GM21737 (cell line): ENCODE measurements around the gene MTURN.

Experiments used
- ATAC-seq: cut with Tn5 transposase; IDR thresholded peaks from one replicate; pipeline ENCODE4 v1.9.1; 2021; ENCODE audit warnings: mild to moderate bottlenecking, moderate library complexity; ENCODE audit not compliant: unreplicated experiment

Gene MTURN

GRCh38 chr7:30201921-30202320 lies 67.1 kb downstream of the MTURN start:
- no peak for ATAC-seq

GRCh38 chr7:30202671-30203070 lies 67.9 kb downstream of the MTURN start:
- no peak for ATAC-seq

- ATAC-seq: no peak
These were observed 71.7 kb downstream of the MTURN start for GRCh38 chr7:30206491-30206890.

- ATAC-seq: no peak
These were observed 72.2 kb downstream of the MTURN start for GRCh38 chr7:30206942-30207341.

- ATAC-seq: no peak
These were observed 72.6 kb downstream of the MTURN start for GRCh38 chr7:30207376-30207775.

GRCh38 chr7:30209951-30210350 lies 75.2 kb downstream of the MTURN start:
- ATAC-seq: no peak
